Hepatocyte (in vitro differentiated cells): ENCODE measurements around the gene PTPRS. TPM values are rescaled to one million over a fixed set of nuclear protein-coding genes. Genes with fewer than 3 reads are reported as not detected.
A peak's percentile ranks its signal among the peaks of the same experiment; 100 is the strongest.

Experiments used
- DNase-seq: peaks from one replicate; pipeline ENCODE4 v3.0.0-alpha.2; 2016; ENCODE audit warnings: low spot score
- H2AFZ ChIP-seq: fragments of 200-600 bp; sonication (generic); 2 replicates; pipeline ENCODE4 v1.6.0; 2016; ENCODE audit warnings: antibody characterized with exemption, mild to moderate bottlenecking
- H3K27ac ChIP-seq: fragments of 200-600 bp; sonication (generic); 2 replicates; pipeline ENCODE4 v1.5.1; 2016; ENCODE audit warnings: mild to moderate bottlenecking
- H3K27me3 ChIP-seq: fragments of 200-600 bp; sonication (generic); 2 replicates; pipeline ENCODE4 v1.6.1; 2016
- H3K36me3 ChIP-seq: fragments of 200-600 bp; sonication (generic); replicated peaks from 2 replicates; pipeline ENCODE4 v1.5.1; 2016; ENCODE audit warnings: low read depth; ENCODE audit not compliant: insufficient read depth
- H3K4me1 ChIP-seq: fragments of 200-600 bp; sonication (generic); 2 replicates; pipeline ENCODE4 v1.5.1; 2016; ENCODE audit warnings: mild to moderate bottlenecking, moderate library complexity; ENCODE audit not compliant: insufficient read depth
- H3K4me2 ChIP-seq: fragments of 200-600 bp; sonication (generic); 2 replicates; pipeline ENCODE4 v1.6.0; 2016
- H3K4me3 ChIP-seq: fragments of 200-600 bp; sonication (generic); 2 replicates; pipeline ENCODE4 v1.5.1; 2016; ENCODE audit warnings: mild to moderate bottlenecking
- H3K79me2 ChIP-seq: fragments of 200-600 bp; sonication (generic); 2 replicates; pipeline ENCODE4 v1.6.0; 2017; ENCODE audit warnings: mild to moderate bottlenecking
- H3K9me2 ChIP-seq: fragments of 200-600 bp; sonication (generic); replicated peaks from 2 replicates; pipeline ENCODE4 v1.6.0; 2017; ENCODE audit warnings: mild to moderate bottlenecking; ENCODE audit not compliant: insufficient read depth
- H3K9me3 ChIP-seq: fragments of 200-600 bp; sonication (generic); 2 replicates; pipeline ENCODE4 v1.5.1; 2016; ENCODE audit warnings: low read depth, mild to moderate bottlenecking
- H4K20me1 ChIP-seq: fragments of 200-600 bp; sonication (generic); 2 replicates; pipeline ENCODE4 v1.6.0; 2016; ENCODE audit warnings: mild to moderate bottlenecking; ENCODE audit not compliant: insufficient read depth, poor library complexity, severe bottlenecking
- CTCF ChIP-seq: fragments of 200-600 bp; sonication (generic); IDR thresholded peaks from 2 replicates; pipeline ENCODE4 v1.5.1; 2016; ENCODE audit warnings: antibody characterized with exemption, mild to moderate bottlenecking; ENCODE audit not compliant: poor library complexity
- EZH2 ChIP-seq: fragments of 200-600 bp; sonication (generic); IDR thresholded peaks from 2 replicates; pipeline ENCODE4 v1.6.1; 2016; ENCODE audit warnings: antibody characterized with exemption, mild to moderate bottlenecking, borderline replicate concordance
- EZH2phosphoT487 ChIP-seq: fragments of 200-600 bp; sonication (generic); IDR thresholded peaks from one replicate; pipeline ENCODE4 v1.6.1; 2018; ENCODE audit warnings: antibody characterized with exemption, mild to moderate bottlenecking, low read depth, moderate library complexity; ENCODE audit not compliant: unreplicated experiment, severe bottlenecking
- WGBS: methylation state at CpG from one replicate; pipeline ENCODE4 v1.1.6; 2016; ENCODE audit warnings: low lambda C conversion rate; ENCODE audit errors: missing lambda C conversion rate; 5-methylcytosine and 5-hydroxymethylcytosine counted together
- polyA plus RNA-seq: library from polyadenylated mRNA; unstranded; fragments of >200 nt; fragmentation: Nextera tagmentation; extraction: Ambion mirVana; gene quantifications from 2 replicates; pipeline ENCODE4 v1.2.1, GENCODE V29; 2016
- total RNA-seq: library from RNA; depleted of rRNA; stranded (reverse); fragments of >200 nt; gene quantifications from 2 replicates; pipeline ENCODE4 v1.2.3, GENCODE V29; 2014

The PTPRS gene
- total and polyA plus RNA-seq, 2 experiments from 2014 or later: 21.9 to 65.5 TPM

GRCh38 chr19:5337708-5338655 lies 2.6 kb downstream of the PTPRS start:
- H3K4me1 ChIP-seq: peaks cover 13% of the 10 kb centered on the region
- no peaks in the 10 kb centered on the region for H3K9me2 ChIP-seq
- WGBS: 81% methylated on average over 31 of the region's 34 CpGs
- H3K4me2 ChIP-seq: peak overlapping the region; percentile 99
- no peak overlapping the region for H3K4me3 ChIP-seq
- no peak overlapping the region for H3K27ac ChIP-seq
- TF ChIP-seq EZH2phosphoT487: no peak
- TF ChIP-seq CTCF: no peak
- no peaks in the 10 kb centered on the region for H3K36me3 ChIP-seq
- H3K9me3 ChIP-seq: no peaks in the 10 kb centered on the region
- DNase-seq: no peak
- peaks cover 35% of the 10 kb centered on the region for H3K27me3 ChIP-seq
- H4K20me1 ChIP-seq: peaks cover 3% of the 10 kb centered on the region
- no peak overlapping the region for H2AFZ ChIP-seq
- no peaks in the 10 kb centered on the region for H3K79me2 ChIP-seq

GRCh38 chr19:5337126-5337525 lies 3.5 kb downstream of the PTPRS start:
- H3K27me3 ChIP-seq: peaks cover 35% of the 10 kb centered on the region
- H4K20me1 ChIP-seq: peaks cover 3% of the 10 kb centered on the region
- H3K4me1 ChIP-seq: peaks cover 13% of the 10 kb centered on the region
- H3K9me2 ChIP-seq: no peaks in the 10 kb centered on the region
- H3K4me3 ChIP-seq: no peak overlapping the region
- DNase-seq: no peak
- H3K4me2 ChIP-seq: no peak overlapping the region
- no peaks in the 10 kb centered on the region for H3K79me2 ChIP-seq
- H3K27ac ChIP-seq: no peak overlapping the region
- no peak overlapping the region for H2AFZ ChIP-seq
- TF ChIP-seq EZH2phosphoT487: no peak
- no peaks in the 10 kb centered on the region for H3K36me3 ChIP-seq
- H3K9me3 ChIP-seq: no peaks in the 10 kb centered on the region
- 95% methylated on average over 19 of the region's 24 CpGs for WGBS

GRCh38 chr19:5336195-5336965 lies 4.2 kb downstream of the PTPRS start:
- Histone ChIP-seq H3K36me3 (no peaks in the 10 kb centered on the region), H4K20me1 (peaks cover 3% of the 10 kb centered on the region), H3K9me2 (no peaks in the 10 kb centered on the region), H3K79me2 (no peaks in the 10 kb centered on the region), H3K4me3 (no peak overlapping the region), H3K4me1 (peaks cover 13% of the 10 kb centered on the region), H3K4me2 (no peak overlapping the region), H3K9me3 (no peaks in the 10 kb centered on the region), H3K27me3 (peaks cover 35% of the 10 kb centered on the region), H3K27ac (no peak overlapping the region), H2AFZ (no peak overlapping the region)
- WGBS: 45% methylated on average over 16 of the region's 21 CpGs
- no peak for TF ChIP-seq EZH2phosphoT487
- no peak for TF ChIP-seq CTCF
- no peak for TF ChIP-seq EZH2
- DNase-seq: no peak

GRCh38 chr19:5335593-5335992 lies 5.0 kb downstream of the PTPRS start:
- 91% methylated on average over 15 of the region's 15 CpGs for WGBS

More at GRCh38 chr19:5335593-5335992, 5.0 kb downstream of the PTPRS start:
- H3K4me2 ChIP-seq: no peak overlapping the region
- no peak for TF ChIP-seq CTCF
- no peak for TF ChIP-seq EZH2phosphoT487
- TF ChIP-seq EZH2: no peak
- peaks cover 3% of the 10 kb centered on the region for H4K20me1 ChIP-seq
- H3K36me3 ChIP-seq: no peaks in the 10 kb centered on the region
- H3K27me3 ChIP-seq: peaks cover 35% of the 10 kb centered on the region
- H3K4me1 ChIP-seq: peaks cover 13% of the 10 kb centered on the region
- no peak overlapping the region for H2AFZ ChIP-seq
- H3K79me2 ChIP-seq: no peaks in the 10 kb centered on the region
- no peak for DNase-seq
- H3K27ac ChIP-seq: no peak overlapping the region
- no peaks in the 10 kb centered on the region for H3K9me3 ChIP-seq
- H3K4me3 ChIP-seq: no peak overlapping the region
- H3K9me2 ChIP-seq: no peaks in the 10 kb centered on the region
